ENCODE measurements around the gene PIK3AP1.

The PIK3AP1 gene

DNA sequence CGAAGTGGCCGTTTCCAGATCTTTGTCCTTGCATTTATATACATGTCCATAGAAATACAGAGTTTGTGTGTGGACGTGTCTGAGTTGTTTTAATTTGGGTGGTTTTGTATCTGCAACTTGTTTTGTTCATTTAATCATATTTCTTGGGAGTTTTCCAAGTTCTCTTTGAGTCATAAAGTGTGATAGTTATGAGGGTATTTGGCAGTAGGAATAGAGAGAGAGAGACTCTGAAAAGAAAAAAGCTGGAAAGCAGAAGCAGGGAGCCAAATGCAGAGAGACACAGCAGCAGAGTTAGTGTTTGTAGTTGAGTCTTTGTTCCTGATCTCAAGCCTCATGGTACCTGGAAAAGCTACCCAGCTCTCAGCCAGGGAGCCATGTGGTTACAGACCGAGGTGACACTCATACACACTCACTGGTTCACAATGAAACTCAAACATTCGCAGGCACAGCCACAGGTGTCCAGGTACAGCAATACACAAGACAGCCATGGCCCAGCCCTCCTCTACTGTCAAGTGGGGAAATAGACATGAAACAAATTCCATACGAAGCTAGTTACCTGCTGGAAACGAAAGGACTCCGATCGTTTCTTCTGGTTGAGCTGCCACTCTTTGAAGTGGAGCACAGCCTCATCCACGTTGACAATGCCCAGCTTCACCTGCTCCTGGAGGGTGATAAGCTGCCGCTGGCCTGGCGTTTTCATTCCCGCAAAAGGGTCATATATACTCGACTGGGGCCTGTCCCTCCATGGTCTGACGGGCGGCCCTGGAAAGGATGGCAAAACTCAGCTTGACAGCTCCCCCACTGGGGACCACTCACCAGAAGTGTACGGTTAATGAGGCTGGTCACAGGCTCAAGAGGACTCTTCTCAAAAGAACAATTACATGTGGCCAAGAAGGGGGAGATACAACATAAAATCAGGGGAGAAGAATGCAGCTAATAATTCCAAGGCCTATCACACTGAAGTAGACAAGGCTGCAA, 100.2 kb downstream of the PIK3AP1 start:
- no peak for DNase-seq (ENCODE audit: extremely low read depth, low read depth)
- TF ChIP-seq, protein P1, sequence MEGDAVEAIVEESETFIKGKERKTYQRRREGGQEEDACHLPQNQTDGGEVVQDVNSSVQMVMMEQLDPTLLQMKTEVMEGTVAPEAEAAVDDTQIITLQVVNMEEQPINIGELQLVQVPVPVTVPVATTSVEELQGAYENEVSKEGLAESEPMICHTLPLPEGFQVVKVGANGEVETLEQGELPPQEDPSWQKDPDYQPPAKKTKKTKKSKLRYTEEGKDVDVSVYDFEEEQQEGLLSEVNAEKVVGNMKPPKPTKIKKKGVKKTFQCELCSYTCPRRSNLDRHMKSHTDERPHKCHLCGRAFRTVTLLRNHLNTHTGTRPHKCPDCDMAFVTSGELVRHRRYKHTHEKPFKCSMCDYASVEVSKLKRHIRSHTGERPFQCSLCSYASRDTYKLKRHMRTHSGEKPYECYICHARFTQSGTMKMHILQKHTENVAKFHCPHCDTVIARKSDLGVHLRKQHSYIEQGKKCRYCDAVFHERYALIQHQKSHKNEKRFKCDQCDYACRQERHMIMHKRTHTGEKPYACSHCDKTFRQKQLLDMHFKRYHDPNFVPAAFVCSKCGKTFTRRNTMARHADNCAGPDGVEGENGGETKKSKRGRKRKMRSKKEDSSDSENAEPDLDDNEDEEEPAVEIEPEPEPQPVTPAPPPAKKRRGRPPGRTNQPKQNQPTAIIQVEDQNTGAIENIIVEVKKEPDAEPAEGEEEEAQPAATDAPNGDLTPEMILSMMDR (IDR thresholded peaks at IDR 0.05; ENCODE audit: low read depth, low read length): no peak

DNA sequence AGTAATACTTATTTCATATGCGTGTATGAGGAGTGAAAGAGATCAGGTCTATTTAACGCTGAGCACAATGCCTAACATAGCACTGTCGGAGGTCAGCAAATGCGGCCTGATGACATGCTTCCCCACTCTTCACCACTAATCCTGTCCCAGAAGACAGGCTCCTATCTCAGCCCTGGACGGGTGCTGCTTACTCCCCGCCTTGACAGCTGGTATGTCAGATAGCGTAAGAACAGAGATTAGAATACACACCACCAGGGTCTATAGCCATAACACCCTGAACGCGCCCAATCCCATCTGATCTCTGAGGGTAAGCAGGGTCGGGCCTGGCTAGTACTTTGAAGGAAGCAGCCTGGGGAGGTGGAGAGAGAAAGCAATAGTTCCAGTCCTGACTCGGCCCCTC, 101.2 kb downstream of the PIK3AP1 start:
- no peak for DNase-seq (ENCODE audit: extremely low read depth, low read depth)
- TF ChIP-seq, protein P1 (IDR thresholded peaks at IDR 0.05; ENCODE audit: low read depth, low read length): no peak

DNA sequence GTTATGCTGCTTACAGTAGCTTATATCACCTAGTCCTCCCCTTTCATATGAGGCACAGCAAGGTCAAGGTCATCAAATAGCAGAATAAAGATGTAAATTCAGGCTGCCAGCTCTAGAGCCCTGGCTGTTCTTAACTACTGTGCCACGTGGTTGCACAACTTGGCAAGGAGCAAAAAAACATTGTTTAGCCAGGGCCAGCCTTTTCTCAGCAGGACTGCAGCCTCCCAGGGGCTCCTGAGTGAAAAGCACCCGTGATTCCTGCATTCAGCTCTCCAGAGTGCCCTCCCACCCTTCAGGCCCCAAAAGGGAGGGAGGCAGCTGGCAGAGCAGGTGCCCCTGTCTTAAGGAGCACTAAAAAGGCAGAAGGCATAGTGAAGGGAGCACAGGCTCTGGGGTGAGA, 101.7 kb downstream of the PIK3AP1 start:
- TF ChIP-seq, protein P1 (IDR thresholded peaks at IDR 0.05; ENCODE audit: low read depth, low read length): no peak
- no peak for DNase-seq (ENCODE audit: extremely low read depth, low read depth)

DNA sequence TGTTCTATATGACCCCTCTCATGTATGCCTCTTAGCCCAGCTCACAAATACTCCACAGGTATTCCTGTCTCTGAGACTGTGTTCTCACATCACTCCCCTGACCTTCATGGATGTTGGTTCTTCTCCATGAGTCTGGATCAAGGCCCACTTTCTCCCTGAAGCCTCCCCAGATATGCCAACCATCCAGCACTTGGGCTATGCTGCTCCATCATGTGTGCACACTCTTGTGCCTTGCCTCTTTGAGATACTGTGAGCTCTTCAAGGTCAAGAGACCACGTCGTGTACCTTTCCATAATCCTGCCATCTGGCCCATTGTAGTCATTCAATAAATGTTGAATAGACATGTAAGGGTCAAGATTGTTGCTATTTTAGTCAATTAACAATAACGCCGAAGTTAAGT, 103.4 kb downstream of the PIK3AP1 start:
- no peak for DNase-seq (ENCODE audit: extremely low read depth, low read depth)
- TF ChIP-seq, protein P1 (IDR thresholded peaks at IDR 0.05; ENCODE audit: low read depth, low read length): no peak

DNA sequence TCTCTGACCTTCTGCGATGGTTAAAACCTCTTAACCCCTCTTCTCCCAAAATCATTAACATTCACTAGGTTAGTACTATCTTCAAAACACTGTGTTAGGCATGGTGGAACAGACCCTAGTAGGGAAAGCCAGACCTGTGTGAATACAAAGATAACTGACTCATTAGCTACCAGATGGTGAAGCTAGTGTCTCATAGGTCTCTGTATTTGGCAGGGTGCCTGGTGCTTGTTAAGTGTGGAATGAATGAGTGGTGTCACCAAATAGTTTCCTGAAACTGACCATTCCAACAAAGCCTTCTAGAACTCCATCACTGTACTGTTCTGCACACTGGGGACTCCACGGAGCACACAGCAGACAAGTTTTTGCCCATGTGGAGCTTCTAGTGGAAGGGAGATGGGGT, 105.8 kb downstream of the PIK3AP1 start:
- DNase-seq (ENCODE audit: extremely low read depth, low read depth): peak; percentile 24
- TF ChIP-seq, protein P1 (IDR thresholded peaks at IDR 0.05; ENCODE audit: low read depth, low read length): no peak

DNA sequence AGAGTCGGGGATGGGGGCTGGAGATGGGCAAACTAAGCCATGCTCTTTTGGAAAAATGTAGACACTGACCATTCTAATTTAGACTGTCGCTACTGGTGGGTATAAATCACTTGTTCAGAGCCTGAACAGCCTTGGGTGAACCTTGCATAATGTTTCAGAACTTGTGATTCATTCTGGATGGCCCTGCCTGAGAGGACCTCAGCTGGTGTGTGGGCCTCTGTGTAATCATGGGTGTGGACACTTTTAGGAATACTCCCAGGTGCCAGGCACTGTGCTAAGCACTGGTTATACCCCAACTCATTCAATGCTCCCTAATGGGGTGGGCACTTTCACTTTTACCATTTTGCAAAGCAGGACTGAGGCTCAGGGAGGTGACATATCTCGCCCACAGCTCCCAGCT, 106.7 kb downstream of the PIK3AP1 start:
- TF ChIP-seq, protein P1 (IDR thresholded peaks at IDR 0.05; ENCODE audit: low read depth, low read length): no peak
- DNase-seq (ENCODE audit: extremely low read depth, low read depth): no peak

DNA sequence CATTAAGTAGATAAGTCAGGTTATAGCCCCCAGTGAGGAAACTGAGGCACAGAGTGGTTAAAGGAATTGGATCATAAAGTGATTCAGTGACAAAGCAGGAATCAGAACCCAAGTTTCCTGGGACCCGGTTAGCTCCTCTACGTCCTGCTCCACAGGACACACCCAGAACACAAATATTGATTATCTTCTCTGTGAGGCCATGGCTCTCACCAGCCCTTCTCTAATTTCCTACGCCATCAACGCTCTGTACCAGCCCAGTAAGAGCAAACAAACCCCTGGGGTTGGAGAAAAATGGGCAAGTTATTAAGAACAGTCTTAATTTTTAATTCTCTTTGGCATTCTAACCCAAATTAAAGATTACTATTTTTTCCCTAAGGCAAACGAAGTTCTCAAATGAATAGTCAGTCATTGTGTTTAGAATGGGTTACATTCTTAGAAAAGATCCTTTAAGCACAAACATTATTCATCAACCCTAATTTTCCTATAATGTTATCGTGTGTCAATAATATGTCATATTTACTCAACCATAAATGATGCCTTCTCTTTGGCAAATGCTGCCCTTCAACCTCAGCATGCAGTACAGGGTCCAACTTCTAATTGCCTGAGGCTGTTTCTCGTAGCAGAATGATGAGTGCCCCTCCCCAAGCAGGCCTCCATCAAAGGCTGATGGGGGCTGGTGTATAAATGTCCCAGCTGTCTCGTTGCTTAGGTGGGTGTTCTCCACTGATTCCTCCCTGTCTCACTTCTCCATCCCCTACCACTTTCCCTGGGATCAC, 108.1 kb downstream of the PIK3AP1 start:
- DNase-seq (ENCODE audit: extremely low read depth, low read depth): no peak
- TF ChIP-seq, protein P1 (IDR thresholded peaks at IDR 0.05; ENCODE audit: low read depth, low read length): no peak

Measured in AG09319 (cell line).